Body of pancreas (tissue), 4 donors: ENCODE measurements around the gene DDX20.

Experiments used
- POLR2A ChIP-seq, 3 donors: fragments of 450-650 bp; IDR thresholded peaks; one replicate each; pipeline ENCODE4 v1.6.1; 2016; ENCODE audit warnings: antibody characterized with exemption in 3 of 3, mild to moderate bottlenecking in 2 of 3
- TF ChIP-seq, protein P1 (sequence below), 7 experiments: fragments of 450-650 bp in 4 of 7; fragments of 200-600 bp in 3 of 7; sonication (generic) in 3 of 7; IDR thresholded peaks; one replicate each; pipeline ENCODE4 v1.5.1; 2016 to 2019; ENCODE audit warnings: antibody characterized with exemption in 7 of 7

DNA sequence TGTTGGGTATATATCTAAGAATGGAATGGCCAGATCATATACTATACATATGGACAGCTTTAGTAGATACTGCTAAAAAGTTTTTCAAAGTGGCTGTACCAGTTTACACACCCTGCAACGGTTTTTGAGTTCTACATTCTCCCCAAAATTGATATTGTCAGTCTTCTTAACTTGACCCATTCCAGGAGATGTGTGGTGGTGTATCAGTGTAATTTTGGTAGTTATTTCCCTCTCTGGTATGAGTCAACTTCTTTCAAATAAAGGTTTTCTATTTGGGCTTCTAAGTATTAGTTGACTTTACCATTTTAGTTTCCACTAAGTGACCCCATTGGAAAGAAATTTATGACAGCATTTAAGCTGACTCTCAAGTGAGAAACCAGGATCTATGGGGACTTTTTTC is 45.7 kb upstream of the DDX20 start:
- no peak for TF ChIP-seq POLR2A (IDR thresholded peaks at IDR 0.05)
- TF ChIP-seq, protein P1, sequence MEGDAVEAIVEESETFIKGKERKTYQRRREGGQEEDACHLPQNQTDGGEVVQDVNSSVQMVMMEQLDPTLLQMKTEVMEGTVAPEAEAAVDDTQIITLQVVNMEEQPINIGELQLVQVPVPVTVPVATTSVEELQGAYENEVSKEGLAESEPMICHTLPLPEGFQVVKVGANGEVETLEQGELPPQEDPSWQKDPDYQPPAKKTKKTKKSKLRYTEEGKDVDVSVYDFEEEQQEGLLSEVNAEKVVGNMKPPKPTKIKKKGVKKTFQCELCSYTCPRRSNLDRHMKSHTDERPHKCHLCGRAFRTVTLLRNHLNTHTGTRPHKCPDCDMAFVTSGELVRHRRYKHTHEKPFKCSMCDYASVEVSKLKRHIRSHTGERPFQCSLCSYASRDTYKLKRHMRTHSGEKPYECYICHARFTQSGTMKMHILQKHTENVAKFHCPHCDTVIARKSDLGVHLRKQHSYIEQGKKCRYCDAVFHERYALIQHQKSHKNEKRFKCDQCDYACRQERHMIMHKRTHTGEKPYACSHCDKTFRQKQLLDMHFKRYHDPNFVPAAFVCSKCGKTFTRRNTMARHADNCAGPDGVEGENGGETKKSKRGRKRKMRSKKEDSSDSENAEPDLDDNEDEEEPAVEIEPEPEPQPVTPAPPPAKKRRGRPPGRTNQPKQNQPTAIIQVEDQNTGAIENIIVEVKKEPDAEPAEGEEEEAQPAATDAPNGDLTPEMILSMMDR (IDR thresholded peaks at IDR 0.05) = no peak
